Measurements from ENCODE around the gene PYCARD.

Gene PYCARD

DNA sequence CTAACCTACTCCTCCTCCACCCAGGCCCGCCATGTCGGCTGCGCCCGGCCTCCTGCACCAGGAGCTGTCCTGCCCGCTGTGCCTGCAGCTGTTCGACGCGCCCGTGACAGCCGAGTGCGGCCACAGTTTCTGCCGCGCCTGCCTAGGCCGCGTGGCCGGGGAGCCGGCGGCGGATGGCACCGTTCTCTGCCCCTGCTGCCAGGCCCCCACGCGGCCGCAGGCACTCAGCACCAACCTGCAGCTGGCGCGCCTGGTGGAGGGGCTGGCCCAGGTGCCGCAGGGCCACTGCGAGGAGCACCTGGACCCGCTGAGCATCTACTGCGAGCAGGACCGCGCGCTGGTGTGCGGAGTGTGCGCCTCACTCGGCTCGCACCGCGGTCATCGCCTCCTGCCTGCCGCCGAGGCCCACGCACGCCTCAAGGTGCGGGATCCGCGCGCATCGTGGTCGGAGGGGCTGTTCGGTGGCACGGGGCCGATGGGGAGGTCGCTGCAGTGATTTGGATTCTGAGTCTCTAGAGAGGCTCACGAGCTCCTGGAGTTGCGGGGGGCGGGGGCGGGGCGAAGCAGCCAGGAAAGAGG is 12.2 kb upstream of the PYCARD start:
- no peak for TF ChIP-seq ZNF565 (CRISPR knock-in tag; conservative IDR thresholded peaks at IDR 0.05; ENCODE audit: low read depth)
- no peak for TF ChIP-seq CREB5 (CRISPR knock-in tag; IDR thresholded peaks at IDR 0.05; ENCODE audit: low read depth)
- no peak for TF ChIP-seq TOX (CRISPR knock-in tag; IDR thresholded peaks at IDR 0.05; ENCODE audit: borderline replicate concordance)
- no peak for TF ChIP-seq BACH2 (CRISPR knock-in tag; IDR thresholded peaks at IDR 0.05; ENCODE audit: borderline replicate concordance)
- TF ChIP-seq SNAI2 (CRISPR knock-in tag; IDR thresholded peaks at IDR 0.05): no peak
- TF ChIP-seq ESRRG (CRISPR knock-in tag; IDR thresholded peaks at IDR 0.05): no peak
- no peak for TF ChIP-seq TCF4 (CRISPR knock-in tag; IDR thresholded peaks at IDR 0.05; ENCODE audit: borderline replicate concordance)
- no peak for TF ChIP-seq CSRNP3 (CRISPR knock-in tag; IDR thresholded peaks at IDR 0.05)
- TF ChIP-seq ZNF8 (CRISPR knock-in tag; IDR thresholded peaks at IDR 0.05): no peak
- TF ChIP-seq POU6F1 (CRISPR knock-in tag; IDR thresholded peaks at IDR 0.05; ENCODE audit: borderline replicate concordance, low read depth): no peak
- no peak for TF ChIP-seq PPARA (CRISPR knock-in tag; IDR thresholded peaks at IDR 0.05; ENCODE audit: borderline replicate concordance)
- TF ChIP-seq ZFP30 (CRISPR knock-in tag; IDR thresholded peaks at IDR 0.05): no peak
- TF ChIP-seq RARB (CRISPR knock-in tag; IDR thresholded peaks at IDR 0.05): no peak
- no peak for TF ChIP-seq TSHZ2 (CRISPR knock-in tag; IDR thresholded peaks at IDR 0.05)
- no peak for TF ChIP-seq GLIS3 (CRISPR knock-in tag; IDR thresholded peaks at IDR 0.05)
- TF ChIP-seq CSDC2 (CRISPR knock-in tag; IDR thresholded peaks at IDR 0.05): no peak
- TF ChIP-seq ISL1 (CRISPR knock-in tag; IDR thresholded peaks at IDR 0.05): no peak
- ATAC-seq: peak; percentile 39

DNA sequence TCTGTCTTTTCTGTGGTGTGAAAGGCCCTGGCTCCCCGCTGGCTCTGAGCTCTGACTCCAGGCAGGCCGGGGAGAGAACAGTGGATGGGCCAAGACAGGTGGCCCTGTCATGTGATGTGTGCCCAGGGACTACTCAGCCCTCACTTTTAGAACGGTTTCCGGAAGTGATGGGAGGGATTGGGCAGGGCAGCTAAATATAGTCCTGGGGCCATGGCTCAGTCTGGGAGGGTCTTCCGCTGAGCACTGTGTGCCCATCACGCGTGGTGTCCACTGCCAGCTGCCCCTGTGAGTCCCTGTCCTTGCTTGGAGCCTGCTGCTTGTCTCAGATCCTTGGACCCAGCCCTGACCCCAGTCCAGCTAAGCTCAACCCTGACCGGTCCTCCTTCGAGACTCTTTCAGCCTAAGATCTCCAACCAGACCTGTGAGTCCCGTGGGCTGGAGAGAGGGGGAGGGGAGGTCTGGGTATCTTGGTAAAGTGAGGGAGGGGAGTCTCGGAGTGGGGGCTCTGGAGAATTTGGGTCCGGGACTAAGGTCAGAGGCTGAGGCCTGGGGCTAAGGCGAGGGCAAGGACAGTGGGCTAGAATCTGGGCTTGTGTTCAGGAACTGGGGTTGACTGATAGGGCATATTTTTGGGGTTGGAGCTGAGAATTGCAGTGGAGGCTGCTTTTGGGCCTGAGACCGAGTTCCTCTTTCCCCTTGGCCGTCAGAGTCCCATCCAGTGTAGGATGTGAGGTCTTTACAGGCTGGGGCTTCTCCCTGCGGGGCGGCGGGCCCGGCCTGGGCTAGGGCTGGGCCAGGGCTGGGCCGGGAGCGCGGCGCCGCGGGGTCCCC is 11.5 kb upstream of the PYCARD start, which contains the start of gene TRIM72:
TSS of gene TRIM72 (plus strand) at position 243 of the 831 bp plus-strand sequence. CDS start 620 bp downstream, outside the sequence.
- TF ChIP-seq OSR1 (CRISPR knock-in tag; IDR thresholded peaks at IDR 0.05) (no peak), CSDC2 (CRISPR knock-in tag; IDR thresholded peaks at IDR 0.05) (no peak), ZC3H10 (CRISPR knock-in tag; IDR thresholded peaks at IDR 0.05) (no peak), ZFP30 (CRISPR knock-in tag; IDR thresholded peaks at IDR 0.05) (no peak), GLIS3 (CRISPR knock-in tag; IDR thresholded peaks at IDR 0.05) (no peak), CSRNP3 (CRISPR knock-in tag; IDR thresholded peaks at IDR 0.05) (no peak), BACH2 (CRISPR knock-in tag; IDR thresholded peaks at IDR 0.05; ENCODE audit: borderline replicate concordance) (no peak), CREB5 (CRISPR knock-in tag; IDR thresholded peaks at IDR 0.05; ENCODE audit: low read depth) (no peak), POU6F1 (CRISPR knock-in tag; IDR thresholded peaks at IDR 0.05; ENCODE audit: borderline replicate concordance, low read depth) (no peak), ZNF565 (CRISPR knock-in tag; conservative IDR thresholded peaks at IDR 0.05; ENCODE audit: low read depth) (no peak), ZFP3 (CRISPR knock-in tag; IDR thresholded peaks at IDR 0.05) (no peak), TCF4 (CRISPR knock-in tag; IDR thresholded peaks at IDR 0.05; ENCODE audit: borderline replicate concordance) (no peak), ZNF8 (CRISPR knock-in tag; IDR thresholded peaks at IDR 0.05) (no peak)
- ATAC-seq: no peak
